ENCODE results near the gene DEK.

Gene DEK

DNA sequence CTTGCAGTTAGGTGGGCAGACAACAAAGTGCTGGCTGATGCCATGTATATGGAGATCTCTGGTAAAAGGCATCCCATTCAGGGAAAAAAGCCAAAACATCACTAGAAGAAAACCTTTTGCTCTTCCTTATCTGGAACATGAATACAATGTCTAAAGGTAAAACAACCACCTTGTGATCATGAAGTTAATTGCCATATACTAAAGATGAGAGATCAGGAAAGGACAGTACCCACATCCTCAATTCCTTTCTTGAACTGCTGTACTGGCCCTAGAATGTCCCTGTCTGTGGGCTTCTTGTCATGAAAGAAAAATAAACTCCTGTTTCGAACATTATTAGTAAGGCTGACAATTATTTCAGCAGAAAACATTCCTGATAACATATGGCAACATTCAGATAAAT, 19.3 kb downstream of the DEK start:
- Histone ChIP-seq H3K4me2 (no peak overlapping the region), H3K4me1 (no peaks in the 10 kb centered on the region), H3K9ac (no peak overlapping the region), H3K4me3 (no peak overlapping the region), H3K9me3 (replicated peaks in 1 of 11) (no peaks in the 10 kb centered on the region), H3K27me3 (no peaks in the 10 kb centered on the region), H4K20me1 (peaks cover 0 to 65% (median 29%) of the 10 kb centered on the region in 11 experiments; a peak in 12 of 22 replicates), H3K36me3 (peaks cover 97 to 100% (median 100%) of the 10 kb centered on the region in 11 experiments), H3K27ac (no peak overlapping the region)
- TF ChIP-seq Cebpa-rat (IDR thresholded peaks at IDR 0.05): no peak

- H4K20me1 ChIP-seq: peaks cover 0 to 63% (median 21%) of the 10 kb centered on the region in 11 experiments; a peak in 13 of 22 replicates
- no peak for TF ChIP-seq Cebpa-rat (IDR thresholded peaks at IDR 0.05)
Measured at GRCh38 chr6:18244251-18244650, 20.1 kb downstream of the DEK start.

DNA sequence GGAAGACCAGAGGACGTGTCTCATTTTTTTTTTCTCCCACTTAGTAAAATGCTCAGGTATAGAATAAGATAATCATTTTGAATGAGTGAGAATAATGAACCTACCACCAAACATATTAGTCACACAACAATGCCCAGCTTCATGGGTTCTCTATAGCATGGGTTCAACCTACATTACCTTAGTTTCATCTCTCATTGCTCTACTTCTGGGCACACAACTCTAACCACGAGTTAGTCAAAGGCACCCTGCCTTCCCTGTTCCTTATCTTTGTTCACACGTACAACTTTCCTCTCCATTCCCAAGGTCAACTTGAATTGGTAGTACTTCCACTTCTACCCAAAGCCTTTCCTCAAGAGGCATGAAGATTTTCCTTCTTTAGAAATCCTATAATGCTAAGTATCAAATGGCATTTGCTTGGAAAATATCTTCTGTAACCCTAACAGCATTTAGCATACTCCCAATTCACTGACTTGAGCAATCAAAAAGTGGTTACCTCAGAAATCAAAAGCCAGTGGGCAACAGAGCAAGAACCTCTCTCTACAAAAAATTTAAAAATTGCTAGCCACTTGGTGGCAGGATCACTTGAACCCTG, 20.9 kb downstream of the DEK start:
- Histone ChIP-seq H3K4me1 (no peaks in the 10 kb centered on the region), H3K9me3 (replicated peaks in 1 of 11) (peaks cover 0 to 4% (median 0%) of the 10 kb centered on the region in 11 experiments; a peak in 2 of 22 replicates), H3K27ac (no peak overlapping the region), H3K36me3 (peaks cover 95 to 100% (median 99%) of the 10 kb centered on the region in 11 experiments), H3K27me3 (no peaks in the 10 kb centered on the region), H4K20me1 (peaks cover 0 to 56% (median 21%) of the 10 kb centered on the region in 11 experiments; a peak in 12 of 22 replicates), H3K4me2 (no peak overlapping the region), H3K9ac (no peak overlapping the region), H3K4me3 (no peak overlapping the region)
- no peak for TF ChIP-seq Cebpa-rat (IDR thresholded peaks at IDR 0.05)

More at GRCh38 chr6:18244251-18244650, 20.1 kb downstream of the DEK start:
- Histone ChIP-seq H3K4me1 (no peaks in the 10 kb centered on the region), H3K36me3 (peaks cover 95 to 100% (median 99%) of the 10 kb centered on the region in 11 experiments), H3K4me2 (no peak overlapping the region), H3K27me3 (no peaks in the 10 kb centered on the region), H3K9ac (no peak overlapping the region), H3K9me3 (replicated peaks in 1 of 11) (no peaks in the 10 kb centered on the region), H3K4me3 (no peak overlapping the region), H3K27ac (no peak overlapping the region)

DNA sequence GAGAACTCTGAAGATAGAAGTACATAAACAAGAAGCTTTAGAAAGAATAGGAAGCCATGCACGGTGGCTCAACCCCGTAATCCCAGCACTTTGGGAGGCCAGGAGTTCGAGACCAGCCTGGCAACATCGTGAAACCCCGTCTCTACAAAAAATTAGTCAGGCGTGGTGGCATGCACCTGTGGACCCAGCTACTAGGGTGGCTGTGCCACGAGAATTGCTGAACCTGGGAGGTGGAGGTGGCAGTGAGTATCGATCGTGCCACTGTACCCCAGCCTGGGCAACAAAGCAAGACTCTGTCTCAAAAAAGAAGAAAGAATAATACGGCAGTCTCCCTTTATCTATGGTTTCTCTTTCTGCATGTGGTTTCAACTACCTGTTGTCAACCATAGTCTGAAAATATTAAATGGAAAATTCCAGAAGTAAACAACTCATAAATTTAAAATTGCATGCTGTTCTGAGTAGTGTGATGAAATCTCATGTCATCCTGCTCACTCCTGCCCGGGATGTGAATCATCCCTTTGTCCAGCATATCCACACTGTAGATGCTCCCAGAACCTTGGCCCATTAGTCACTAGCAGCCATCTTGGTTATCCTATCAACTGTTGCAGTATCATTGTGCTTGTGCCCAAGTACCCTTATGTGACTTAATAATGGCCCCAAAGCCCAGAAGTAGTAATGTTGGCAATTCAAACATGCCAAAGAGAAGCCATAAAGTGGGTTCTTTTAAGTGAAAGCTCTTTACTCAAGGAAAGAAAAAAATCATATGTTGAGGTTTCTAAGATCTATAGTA, 22.1 kb downstream of the DEK start:
- Histone ChIP-seq H3K27me3 (no peaks in the 10 kb centered on the region), H3K4me1 (no peaks in the 10 kb centered on the region), H3K4me3 (no peak overlapping the region), H3K9ac (no peak overlapping the region), H4K20me1 (peaks cover 0 to 50% (median 19%) of the 10 kb centered on the region in 11 experiments; a peak in 12 of 22 replicates), H3K27ac (no peak overlapping the region), H3K4me2 (no peak overlapping the region), H3K36me3 (peaks cover 95 to 100% (median 99%) of the 10 kb centered on the region in 11 experiments), H3K9me3 (replicated peaks in 1 of 11) (peaks cover 0 to 10% (median under 1%) of the 10 kb centered on the region in 11 experiments; a peak in 7 of 22 replicates)
- no peak for TF ChIP-seq Cebpa-rat (IDR thresholded peaks at IDR 0.05)

GRCh38 chr6:18241208-18242038, 22.9 kb downstream of the DEK start:
- H4K20me1 ChIP-seq: peaks cover 0 to 44% (median 17%) of the 10 kb centered on the region in 11 experiments; a peak in 12 of 22 replicates
- H3K36me3 ChIP-seq: peaks cover 95 to 100% (median 100%) of the 10 kb centered on the region in 11 experiments
- H3K9ac ChIP-seq: no peak overlapping the region
- no peaks in the 10 kb centered on the region for H3K4me1 ChIP-seq
- H3K4me3 ChIP-seq: no peak overlapping the region
- H3K4me2 ChIP-seq: no peak overlapping the region
- H3K27ac ChIP-seq: no peak overlapping the region
- H3K9me3 ChIP-seq (replicated peaks in 1 of 11): peaks cover 0 to 17% (median 9%) of the 10 kb centered on the region in 11 experiments; a peak in 13 of 22 replicates
- TF ChIP-seq Cebpa-rat (IDR thresholded peaks at IDR 0.05): no peak
- no peaks in the 10 kb centered on the region for H3K27me3 ChIP-seq

GRCh38 chr6:18240230-18240629, 24.1 kb downstream of the DEK start:
- no peak for TF ChIP-seq Cebpa-rat (IDR thresholded peaks at IDR 0.05)
- H3K27ac ChIP-seq: no peak overlapping the region
- H3K9ac ChIP-seq: no peak overlapping the region
- no peak overlapping the region for H3K4me2 ChIP-seq
- H3K9me3 ChIP-seq (replicated peaks in 1 of 11): peaks cover 6 to 27% (median 20%) of the 10 kb centered on the region in 11 experiments
- peaks cover 95 to 100% (median 100%) of the 10 kb centered on the region in 11 experiments for H3K36me3 ChIP-seq
- peaks cover 0 to 42% (median 12%) of the 10 kb centered on the region in 11 experiments; a peak in 11 of 22 replicates for H4K20me1 ChIP-seq
- H3K4me1 ChIP-seq: no peaks in the 10 kb centered on the region
- H3K27me3 ChIP-seq: no peaks in the 10 kb centered on the region
- no peak overlapping the region for H3K4me3 ChIP-seq

- Histone ChIP-seq H3K9ac (no peak overlapping the region), H3K36me3 (peaks cover 83 to 99% (median 90%) of the 10 kb centered on the region in 11 experiments), H3K9me3 (replicated peaks in 1 of 11) (peaks cover 24 to 51% (median 41%) of the 10 kb centered on the region in 11 experiments), H3K4me3 (no peak overlapping the region), H3K4me2 (no peak overlapping the region), H3K4me1 (peaks cover 0 to 5% (median 0%) of the 10 kb centered on the region in 10 experiments; a peak in 2 of 20 replicates), H3K27me3 (no peaks in the 10 kb centered on the region), H3K27ac (no peak overlapping the region), H4K20me1 (peaks cover 0 to 30% (median 8%) of the 10 kb centered on the region in 11 experiments; a peak in 11 of 22 replicates)
- TF ChIP-seq Cebpa-rat (IDR thresholded peaks at IDR 0.05): no peak
Measured at GRCh38 chr6:18237167-18237566, 27.2 kb downstream of the DEK start.

- H3K9ac ChIP-seq: no peak overlapping the region
- H3K9me3 ChIP-seq (replicated peaks in 1 of 11): peaks cover 30 to 66% (median 54%) of the 10 kb centered on the region in 11 experiments
- no peak overlapping the region for H3K27ac ChIP-seq
- H3K4me2 ChIP-seq: no peak overlapping the region
- peaks cover 0 to 20% (median 4%) of the 10 kb centered on the region in 11 experiments; a peak in 10 of 22 replicates for H4K20me1 ChIP-seq
- H3K4me3 ChIP-seq: no peak overlapping the region
- H3K27me3 ChIP-seq: no peaks in the 10 kb centered on the region
- H3K4me1 ChIP-seq: peaks cover 0 to 7% (median 0%) of the 10 kb centered on the region in 10 experiments; a peak in 2 of 20 replicates
- TF ChIP-seq Cebpa-rat (IDR thresholded peaks at IDR 0.05): no peak
- H3K36me3 ChIP-seq: peaks cover 74 to 96% (median 86%) of the 10 kb centered on the region in 11 experiments
Measured at GRCh38 chr6:18235524-18235923, 28.8 kb downstream of the DEK start.
